Stimulated activated CD4-positive, alpha-beta T cell treated with anti-CD3 and anti-CD28 coated beads, TNF-alpha, amount 100 ng/mL, for 24 hours (primary cell): ENCODE results near the gene PATJ.
"Not testable (repeated sequence)": the region's sequence is repeated elsewhere in the genome, so short reads cannot be mapped to it uniquely, and the experiment has no call there.

Experiments
- DNase-seq, 3 experiments: peaks; one replicate each; pipeline ENCODE4 v3.0.0-alpha.2; 2020; ENCODE audit warnings: low read depth in 3 of 3

PATJ gene

DNA sequence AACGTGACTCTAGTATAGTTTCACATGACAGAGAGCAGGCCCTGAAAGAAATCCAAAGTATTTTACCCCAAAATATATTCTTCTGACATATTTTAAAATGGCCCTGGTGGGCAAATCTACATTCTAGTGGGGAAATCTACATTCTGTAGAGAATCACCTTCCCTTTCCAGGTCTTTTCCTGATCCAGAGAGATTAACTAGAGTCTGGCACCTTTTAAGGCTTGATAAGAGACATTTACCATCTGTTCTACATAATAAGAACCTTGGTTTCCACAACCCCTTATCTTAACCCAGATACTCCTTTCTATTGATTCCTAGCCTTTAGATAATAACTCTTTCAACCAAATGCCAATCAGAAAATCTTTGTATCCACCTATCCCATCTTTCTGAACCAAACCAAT, 435.3 kb downstream of the PATJ start:
- no peak for DNase-seq

DNA sequence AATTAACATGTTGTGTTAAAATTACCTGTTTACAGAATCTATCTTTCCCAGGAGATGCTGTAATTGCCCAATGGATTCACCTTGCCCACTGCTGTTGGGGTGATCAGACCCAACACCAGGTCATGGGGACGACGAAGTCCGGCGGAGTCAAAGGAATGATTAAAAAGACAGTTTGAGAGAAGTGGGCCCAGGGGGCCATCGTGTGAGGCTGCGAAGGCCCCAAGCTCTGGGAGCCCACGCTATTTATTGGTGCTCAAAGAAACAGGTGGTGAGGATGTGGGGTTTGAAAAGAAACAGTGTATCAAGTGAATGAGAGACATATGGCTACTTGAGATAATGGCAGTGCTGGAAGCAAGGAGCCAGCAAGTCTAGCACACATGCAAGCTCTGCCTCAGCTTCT, 436.1 kb downstream of the PATJ start:
- no peak for DNase-seq

DNA sequence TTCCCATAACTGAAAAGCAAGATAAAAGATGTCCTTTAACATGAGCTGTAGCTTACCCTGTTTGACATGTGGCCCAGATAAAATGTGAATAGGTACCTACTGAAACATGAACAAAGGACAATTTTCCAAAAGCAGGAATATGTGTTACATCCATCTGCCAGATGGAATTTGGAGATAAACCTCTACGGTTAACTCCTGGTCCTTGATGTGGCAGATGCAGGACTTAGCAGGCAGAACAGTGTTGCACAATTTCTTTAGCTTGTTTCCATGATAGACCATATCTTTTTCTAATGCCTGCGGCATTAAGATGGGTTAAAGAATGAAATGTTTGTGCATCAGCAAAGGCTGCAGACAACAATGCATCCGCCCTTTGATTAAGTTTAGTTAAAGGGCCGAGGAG, 437.8 kb downstream of the PATJ start:
- not testable (repeated sequence) for DNase-seq

GRCh38 chr1:62180639-62181038, 438.4 kb downstream of the PATJ start:
- DNase-seq = no peak

DNA sequence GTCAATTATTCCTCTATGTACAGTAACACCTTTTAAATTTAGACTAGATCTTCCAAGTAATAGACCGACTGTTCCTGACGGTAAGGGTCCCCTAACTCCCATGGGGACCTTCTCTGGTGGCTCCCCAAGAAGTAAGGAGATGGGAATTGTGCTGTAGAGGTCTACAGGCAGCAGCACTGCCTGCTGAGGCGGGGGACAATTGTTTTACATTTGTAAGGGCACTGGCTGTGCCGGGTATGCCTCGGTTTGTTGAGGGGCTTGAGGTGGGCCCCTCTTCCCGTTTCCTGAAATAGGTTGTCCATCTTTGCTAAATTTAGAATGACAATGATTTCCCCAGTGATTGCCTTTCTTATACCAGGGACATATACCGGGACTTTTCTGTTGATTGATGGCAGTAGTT, 439.3 kb downstream of the PATJ start:
- no peak for DNase-seq

DNA sequence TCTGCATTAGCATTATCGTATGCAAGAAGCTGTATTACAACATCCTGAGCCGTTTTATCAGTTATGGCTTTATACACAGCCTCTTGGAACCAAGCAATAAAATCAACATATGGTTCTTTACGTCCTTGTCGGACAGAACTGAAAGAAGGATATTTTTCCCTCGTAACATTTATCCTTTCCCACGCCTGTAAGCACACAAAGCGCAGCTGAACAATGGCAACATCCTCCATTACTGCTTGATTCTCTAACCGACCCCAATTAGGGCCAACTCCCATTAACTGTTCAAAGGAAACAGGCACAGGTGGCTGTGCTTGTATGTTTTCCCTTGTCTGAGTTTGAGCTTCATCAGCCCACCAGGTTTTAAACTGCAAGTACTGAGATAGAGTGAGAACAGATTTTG, 439.9 kb downstream of the PATJ start:
- DNase-seq = not testable (repeated sequence)

- DNase-seq = not testable (repeated sequence)
These were observed 441.1 kb downstream of the PATJ start for GRCh38 chr1:62183164-62184020.

- no peak for DNase-seq
These were observed 442.1 kb downstream of the PATJ start for GRCh38 chr1:62184336-62184735.

DNA sequence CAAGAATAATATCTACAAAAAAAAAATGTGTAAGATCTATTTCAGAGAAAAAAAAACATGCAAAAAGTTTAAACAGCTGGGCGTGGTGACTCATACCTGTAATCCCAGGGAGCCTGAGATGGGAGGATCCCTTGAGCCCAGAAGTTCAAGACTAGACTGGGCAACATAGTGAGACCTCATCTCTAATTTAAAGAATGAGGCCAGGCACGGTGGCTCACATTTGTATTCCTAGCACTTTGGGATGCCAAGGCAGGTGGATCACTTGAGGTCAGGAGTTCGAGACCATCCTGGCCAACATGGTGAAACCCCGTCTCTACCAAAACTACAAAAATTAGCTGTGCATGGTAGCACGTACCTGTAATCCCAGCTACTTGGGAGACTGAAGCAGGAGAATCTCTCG, 443.0 kb downstream of the PATJ start:
- not testable (repeated sequence) for DNase-seq

DNA sequence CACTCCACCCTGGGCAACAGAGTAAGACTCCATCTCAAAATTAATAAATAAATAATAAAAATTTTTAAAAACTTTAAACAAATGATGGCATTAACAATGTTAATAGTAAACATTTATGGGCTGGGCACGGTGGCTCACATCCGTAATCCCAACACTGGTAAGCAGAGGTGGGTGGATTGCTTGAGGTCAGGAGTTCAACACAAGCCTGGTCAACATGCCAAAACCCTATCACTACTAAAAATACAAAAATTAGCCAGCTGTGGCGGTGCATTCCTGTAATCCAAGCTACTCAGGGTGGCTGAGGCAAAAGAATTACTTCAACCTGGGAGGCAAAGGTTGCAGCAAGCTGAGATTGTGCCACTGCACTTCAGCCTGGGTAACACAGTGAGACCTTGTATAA, 443.4 kb downstream of the PATJ start:
- DNase-seq = no peak

GRCh38 chr1:62187548-62187947, 445.3 kb downstream of the PATJ start:
- DNase-seq = no peak

DNA sequence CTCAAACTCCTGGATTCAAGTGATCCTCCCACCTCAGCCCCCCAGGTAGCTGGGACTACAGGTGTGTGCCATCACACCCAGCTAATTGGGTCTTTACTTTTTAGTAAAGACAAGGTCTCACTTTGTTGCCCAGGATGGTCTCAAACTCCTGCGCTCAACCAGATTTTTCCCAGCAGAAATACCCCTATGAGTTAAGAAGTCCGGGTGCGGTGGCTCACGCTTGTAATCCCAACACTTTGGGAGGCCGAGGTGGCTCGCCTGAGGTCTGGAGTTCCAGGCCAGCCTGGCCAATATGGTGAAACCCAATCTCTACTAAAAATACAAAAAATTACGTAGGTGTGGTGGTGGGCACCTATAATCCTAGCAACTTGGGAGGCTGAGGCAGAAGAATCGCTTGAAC, 445.8 kb downstream of the PATJ start:
- no peak for DNase-seq

DNA sequence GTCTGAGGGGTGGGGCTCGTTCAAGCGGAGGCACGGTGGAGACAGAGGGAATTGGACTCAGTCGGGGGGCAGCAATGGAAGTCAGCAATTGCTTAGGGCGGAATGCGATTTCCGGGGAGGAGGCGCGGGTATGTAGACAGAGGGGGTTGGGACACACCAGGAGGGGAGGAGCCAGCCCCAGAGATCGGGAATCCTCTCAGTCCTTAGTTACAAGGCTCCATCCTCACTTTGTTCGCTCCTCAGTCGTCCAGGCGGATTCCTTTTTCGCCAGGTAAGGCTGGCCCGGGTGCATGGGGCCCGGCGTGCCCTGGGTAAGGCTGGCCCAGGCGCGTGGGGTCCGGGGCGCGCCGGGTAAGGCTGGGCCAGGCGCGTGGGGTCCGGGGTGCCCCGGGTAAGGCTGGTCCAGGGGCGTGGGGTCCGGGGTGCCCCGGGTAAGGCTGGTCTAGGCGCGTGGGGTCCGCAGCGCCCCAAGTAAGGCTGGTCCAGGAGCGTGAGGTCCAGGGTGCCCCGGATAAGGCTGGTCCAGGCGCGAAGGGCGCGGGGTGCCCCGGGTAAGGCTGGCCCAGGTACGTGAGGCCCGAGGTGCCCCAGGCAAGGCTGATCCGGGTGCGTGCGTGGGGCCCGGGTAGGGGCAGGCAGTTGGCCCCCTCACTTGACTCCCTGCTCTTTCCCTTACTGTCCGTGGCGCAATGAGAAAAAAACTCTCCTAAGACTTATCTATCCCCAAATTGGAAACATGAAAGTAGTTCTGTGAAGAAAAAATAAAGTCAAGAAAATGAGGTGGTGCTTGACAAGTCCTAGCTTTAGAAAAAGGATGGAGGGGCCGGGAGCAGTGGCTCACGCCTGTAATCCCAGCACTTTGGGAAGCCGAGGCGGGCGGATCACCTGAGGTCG, 452.6 kb downstream of the PATJ start, which contains the start of gene L1TD1:
L1TD1 (plus strand) TSS at position 199 of the 894 bp plus-strand sequence. CDS start 11,780 bp downstream, outside the sequence.
- DNase-seq = no peak

- no peak for DNase-seq
These were observed 453.9 kb downstream of the PATJ start for GRCh38 chr1:62196086-62196690.

DNA sequence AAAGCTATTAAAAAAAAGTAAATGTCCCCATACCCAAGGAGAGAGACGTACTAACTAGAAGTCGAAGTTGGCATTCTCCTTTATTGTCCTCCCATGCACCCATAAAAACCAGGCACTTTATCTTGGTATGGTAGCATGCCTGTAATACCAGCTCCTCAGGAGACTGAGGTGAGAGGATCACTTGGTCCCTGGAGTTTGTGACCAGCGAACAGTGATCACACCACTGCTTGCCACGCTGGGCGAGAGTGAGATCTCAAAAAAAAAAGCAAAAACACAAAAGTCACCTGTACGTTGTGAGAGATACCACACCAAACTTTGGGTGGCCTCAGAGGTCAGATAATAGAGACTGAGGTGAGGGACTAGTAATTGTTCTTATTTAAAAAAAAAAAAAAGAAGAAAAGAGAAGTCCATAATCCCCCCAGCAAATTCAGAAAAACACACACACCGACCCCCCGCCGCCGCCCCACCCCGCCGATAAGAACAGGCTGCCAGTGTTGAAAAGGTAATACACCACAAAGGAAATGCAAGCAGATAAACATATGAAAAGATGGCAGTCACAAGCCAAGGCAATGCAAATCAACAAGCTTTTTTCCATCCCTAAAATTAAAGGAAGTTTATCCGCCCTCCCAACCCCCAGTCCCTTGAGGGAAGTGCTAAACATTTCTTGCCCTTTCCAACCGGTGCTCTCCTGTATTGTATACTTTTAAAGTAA, 455.9 kb downstream of the PATJ start:
- DNase-seq = no peak

GRCh38 chr1:62198781-62199125, 456.5 kb downstream of the PATJ start:
- DNase-seq = no peak

DNA sequence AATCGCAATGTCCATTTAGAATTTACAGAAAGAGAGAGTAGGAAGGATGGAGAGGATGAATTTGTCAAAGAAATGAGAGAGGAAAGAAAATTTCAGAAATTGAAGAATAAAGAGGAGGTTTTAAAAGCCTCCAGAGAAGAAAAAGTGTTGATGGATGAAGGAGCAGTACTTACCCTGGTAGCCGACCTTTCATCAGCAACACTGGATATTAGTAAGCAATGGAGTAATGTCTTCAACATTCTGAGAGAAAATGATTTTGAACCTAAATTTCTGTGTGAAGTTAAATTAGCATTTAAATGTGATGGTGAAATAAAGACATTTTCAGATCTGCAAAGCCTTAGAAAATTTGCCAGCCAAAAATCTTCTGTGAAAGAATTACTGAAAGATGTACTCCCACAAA, 464.9 kb downstream of the PATJ start:
- DNase-seq = no peak

DNA sequence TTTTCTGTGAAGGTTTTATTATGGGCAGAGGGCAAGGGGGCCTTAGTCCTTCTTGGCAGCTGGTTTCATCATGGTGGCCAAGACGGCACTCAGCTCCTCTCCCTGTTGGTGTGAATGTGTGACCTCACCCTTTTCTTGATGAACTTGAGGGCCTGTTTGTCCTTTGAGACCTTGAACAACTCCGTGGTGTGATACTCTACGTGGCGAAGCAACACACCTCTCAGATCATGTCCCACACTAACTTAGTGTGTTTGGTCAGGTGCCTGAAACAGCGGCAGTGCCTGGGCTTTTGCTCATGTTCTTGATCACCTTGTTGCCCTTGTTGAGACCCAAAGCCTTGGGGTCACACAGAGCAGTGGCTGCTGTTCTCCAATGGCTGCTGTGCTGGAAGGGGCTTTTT, 465.8 kb downstream of the PATJ start:
- no peak for DNase-seq

- no peak for DNase-seq
These were observed 466.7 kb downstream of the PATJ start for GRCh38 chr1:62208970-62209369.

- DNase-seq = no peak
These were observed 467.8 kb downstream of the PATJ start for GRCh38 chr1:62209931-62210595.

DNA sequence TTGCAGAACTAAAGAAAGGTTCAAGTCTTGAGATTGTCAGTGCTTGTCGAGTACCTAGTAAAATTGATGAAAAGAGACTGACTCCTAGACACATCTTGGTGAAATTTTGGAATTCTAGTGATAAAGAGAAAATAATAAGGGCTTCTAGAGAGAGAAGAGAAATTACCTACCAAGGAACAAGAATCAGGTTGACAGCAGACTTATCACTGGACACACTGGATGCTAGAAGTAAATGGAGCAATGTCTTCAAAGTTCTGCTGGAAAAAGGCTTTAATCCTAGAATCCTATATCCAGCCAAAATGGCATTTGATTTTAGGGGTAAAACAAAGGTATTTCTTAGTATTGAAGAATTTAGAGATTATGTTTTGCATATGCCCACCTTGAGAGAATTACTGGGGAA, 468.7 kb downstream of the PATJ start:
- DNase-seq = no peak
